HEK293T (cell line): ENCODE measurements around the gene CRHR1.
"Not testable (repeated sequence)": the region's sequence is repeated elsewhere in the genome, so short reads cannot be mapped to it uniquely, and the experiment has no call there.

Source experiments
- CTCF ChIA-PET: fragments of 350-600 bp; formaldehyde crosslinking; extraction: SDS; loops from one replicate; lab custom pipeline; 2021; ENCODE audit warnings: antibody characterized with exemption, inconsistent platforms; lab: Yijun Ruan, JAX
- POLR2A ChIA-PET: fragments of 350-600 bp; formaldehyde crosslinking; extraction: SDS; loops from one replicate; lab custom pipeline; 2020; ENCODE audit warnings: antibody characterized with exemption, inconsistent platforms; lab: Yijun Ruan, JAX
- DNase-seq: peaks from one replicate; pipeline ENCODE4 v3.0.0; 2012; ENCODE audit warnings: mixed read lengths; ENCODE audit errors: extremely low spot score
- ARNT ChIP-seq: fragments of 450-650 bp; IDR thresholded peaks from 2 replicates; pipeline ENCODE4 v1.6.1; 2017; ENCODE audit warnings: mild to moderate bottlenecking
- BHLHE40 ChIP-seq: fragments of 450-650 bp; IDR thresholded peaks from 2 replicates; pipeline ENCODE4 v1.6.1; 2016; ENCODE audit warnings: mild to moderate bottlenecking, moderate library complexity, borderline replicate concordance
- CTBP1 ChIP-seq: fragments of 450-650 bp; IDR thresholded peaks from 2 replicates; pipeline ENCODE4 v1.6.1; 2016; ENCODE audit warnings: borderline replicate concordance
- ELF4 ChIP-seq: fragments of 450-650 bp; IDR thresholded peaks from 2 replicates; pipeline ENCODE4 v1.6.1; 2017; ENCODE audit warnings: antibody characterized with exemption
- FOXA1 ChIP-seq: fragments of 450-650 bp; IDR thresholded peaks from 2 replicates; pipeline ENCODE4 v1.6.1; 2016; ENCODE audit warnings: mild to moderate bottlenecking
- FOXK2 ChIP-seq: fragments of 450-650 bp; IDR thresholded peaks from 2 replicates; pipeline ENCODE4 v1.6.1; 2016; ENCODE audit warnings: mild to moderate bottlenecking
- FOXM1 ChIP-seq: fragments of 450-650 bp; IDR thresholded peaks from 2 replicates; pipeline ENCODE4 v1.6.1; 2017; ENCODE audit warnings: mild to moderate bottlenecking, borderline replicate concordance
- HDGF ChIP-seq: fragments of 450-650 bp; IDR thresholded peaks from 2 replicates; pipeline ENCODE4 v1.6.1; 2017; ENCODE audit warnings: antibody characterized with exemption, borderline replicate concordance
- L3MBTL2 ChIP-seq: fragments of 450-650 bp; conservative IDR thresholded peaks from 2 replicates; pipeline ENCODE4 v1.6.1; 2016; ENCODE audit warnings: mild to moderate bottlenecking
- LEF1 ChIP-seq: fragments of 450-650 bp; IDR thresholded peaks from 2 replicates; pipeline ENCODE4 v1.6.1; 2017; ENCODE audit warnings: mild to moderate bottlenecking, borderline replicate concordance
- NFRKB ChIP-seq: fragments of 450-650 bp; IDR thresholded peaks from 2 replicates; pipeline ENCODE4 v1.6.1; 2016; ENCODE audit warnings: mild to moderate bottlenecking, moderate library complexity
- PKNOX1 ChIP-seq: fragments of 450-650 bp; IDR thresholded peaks from 2 replicates; pipeline ENCODE4 v1.6.1; 2016
- SP1 ChIP-seq: fragments of 450-650 bp; IDR thresholded peaks from 2 replicates; pipeline ENCODE4 v1.6.1; 2017
- SUZ12 ChIP-seq: fragments of 450-650 bp; IDR thresholded peaks from 2 replicates; pipeline ENCODE4 v1.6.1; 2016; ENCODE audit warnings: mild to moderate bottlenecking
- TARDBP ChIP-seq: fragments of 450-650 bp; IDR thresholded peaks from 2 replicates; pipeline ENCODE4 v1.6.1; 2016
- ZNF384 ChIP-seq: fragments of 450-650 bp; IDR thresholded peaks from 2 replicates; pipeline ENCODE4 v1.6.1; 2016

The CRHR1 gene

DNA sequence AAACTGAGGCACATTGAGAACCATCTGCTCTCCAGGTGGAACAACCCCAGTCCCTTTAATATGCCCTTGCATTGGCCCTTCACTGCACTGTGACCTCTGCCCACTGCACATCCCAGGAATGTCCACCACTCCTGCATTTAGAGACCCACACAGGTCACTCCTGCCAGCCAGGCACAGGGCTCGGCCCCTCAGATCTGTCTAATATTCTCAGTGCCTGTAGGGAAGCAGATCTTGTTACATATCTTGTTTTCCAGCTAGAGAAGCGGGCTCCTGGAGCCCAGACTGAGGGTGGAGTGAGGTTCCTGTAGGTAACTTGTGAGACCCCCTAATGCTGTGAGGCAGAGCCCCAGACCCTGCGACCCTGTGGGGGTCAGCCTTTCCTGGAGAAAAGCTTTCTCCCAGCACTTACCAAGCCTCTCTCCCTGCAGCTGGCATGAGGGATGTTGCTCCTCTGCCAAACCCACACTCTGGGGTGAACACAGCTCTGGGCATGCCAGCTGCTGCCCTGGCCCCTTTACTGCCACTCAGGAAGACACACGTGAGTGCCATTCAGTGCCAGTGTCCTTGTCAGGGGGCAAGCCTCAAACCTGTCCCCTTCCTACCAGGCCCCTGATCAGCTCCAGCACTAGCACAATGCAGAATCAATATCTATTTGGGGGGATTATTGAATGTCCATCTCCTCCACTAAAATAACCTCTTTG lies 40.3 kb upstream of the CRHR1 start:
- no peak for DNase-seq
- POLR2A ChIA-PET: no interaction called here
- no peak for TF ChIP-seq SP1
- TF ChIP-seq SUZ12: no peak
- no peak for TF ChIP-seq L3MBTL2
- TF ChIP-seq HDGF: no peak
- no peak for TF ChIP-seq CTBP1
- TF ChIP-seq FOXM1: no peak
- no peak for TF ChIP-seq TARDBP
- no peak for TF ChIP-seq FOXK2
- no peak for TF ChIP-seq FOXA1
- no peak for TF ChIP-seq PKNOX1
- TF ChIP-seq ZNF384: no peak
- no peak for TF ChIP-seq NFRKB
- TF ChIP-seq BHLHE40: no peak
- TF ChIP-seq ARNT: no peak
- TF ChIP-seq LEF1: no peak
- TF ChIP-seq ELF4: no peak
- CTCF ChIA-PET: interaction anchor here (0.5 kb wide), 1 partner anchor 22 kb away, joined by 3 read pairs; no protein-coding TSS in a partner anchor

- POLR2A ChIA-PET, DNase-seq: not testable (repeated sequence)
- CTCF ChIA-PET: interaction anchor here (0.6 to 1.0 kb wide), 2 partner anchors 204 to 257 kb away, joined by 3 read pairs; no protein-coding TSS in a partner anchor
Measured at GRCh38 chr17:45744826-45745225, 39.3 kb upstream of the CRHR1 start.

GRCh38 chr17:45745601-45746494 lies 38.3 kb upstream of the CRHR1 start:
- TF ChIP-seq HDGF: no peak
- no peak for TF ChIP-seq SUZ12
- TF ChIP-seq LEF1: no peak
- no peak for TF ChIP-seq L3MBTL2
- TF ChIP-seq ARNT: no peak
- no peak for TF ChIP-seq ELF4
- no peak for TF ChIP-seq FOXK2
- no peak for TF ChIP-seq ZNF384
- TF ChIP-seq NFRKB: no peak
- no peak for TF ChIP-seq BHLHE40
- TF ChIP-seq FOXM1: no peak
- no peak for TF ChIP-seq CTBP1
- no peak for TF ChIP-seq FOXA1
- TF ChIP-seq SP1: no peak
- CTCF ChIA-PET: interaction anchor here (1.0 kb wide), 1 partner anchor 203 kb away, joined by 3 read pairs; no protein-coding TSS in a partner anchor
- POLR2A ChIA-PET: no interaction called here
- no peak for DNase-seq

- TF ChIP-seq ARNT: no peak
- no peak for TF ChIP-seq LEF1
- TF ChIP-seq ELF4: no peak
- no peak for TF ChIP-seq PKNOX1
- TF ChIP-seq HDGF: no peak
- no peak for TF ChIP-seq FOXM1
- no peak for TF ChIP-seq TARDBP
- no peak for TF ChIP-seq BHLHE40
- TF ChIP-seq CTBP1: no peak
- TF ChIP-seq ZNF384: no peak
- TF ChIP-seq SP1: no peak
- TF ChIP-seq L3MBTL2: no peak
- ChIA-PET CTCF (no interaction called here), POLR2A (no interaction called here)
- no peak for DNase-seq
Measured at GRCh38 chr17:45747911-45748310, 36.2 kb upstream of the CRHR1 start.

DNA sequence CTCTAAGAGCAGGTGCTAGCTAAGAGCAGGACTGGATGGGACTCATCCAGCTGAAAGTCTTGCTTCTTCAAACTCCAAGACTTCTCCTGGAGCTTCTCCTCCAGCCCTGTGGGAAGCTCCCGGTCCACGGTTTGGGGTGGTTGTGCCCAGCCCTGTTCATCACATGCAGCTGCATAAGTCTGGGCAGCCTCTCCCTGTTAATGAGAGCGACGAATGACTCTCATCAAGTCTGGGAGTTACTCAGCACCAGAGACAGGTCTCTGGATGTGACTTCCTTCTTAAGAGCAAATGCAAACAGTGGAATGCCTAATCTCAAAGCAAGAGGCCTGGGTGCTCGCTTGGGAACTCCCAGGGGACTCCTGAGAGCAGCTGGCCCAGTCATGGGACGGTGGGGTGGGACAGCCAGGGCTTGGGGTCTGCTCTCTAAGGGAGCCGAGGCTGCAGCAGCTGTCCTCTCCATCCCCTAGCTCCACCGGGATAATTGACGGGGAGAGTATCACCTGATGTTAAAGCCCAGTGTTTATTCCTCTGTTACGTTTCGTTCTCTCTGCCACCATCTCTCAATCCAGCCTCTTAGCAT lies 35.3 kb upstream of the CRHR1 start:
- ChIA-PET POLR2A (no interaction called here), CTCF (no interaction called here)
- no peak for DNase-seq
- TF ChIP-seq ARNT (no peak), ELF4 (no peak), TARDBP (no peak), ZNF384 (no peak), CTBP1 (no peak), L3MBTL2 (no peak), BHLHE40 (no peak), FOXM1 (no peak), SP1 (no peak), FOXA1 (no peak), HDGF (no peak), FOXK2 (no peak), NFRKB (no peak)

- CTCF ChIA-PET: interaction anchor here (1.3 kb wide), 1 partner anchor 33 kb away, joined by 3 read pairs; no protein-coding TSS in a partner anchor
- TF ChIP-seq FOXK2: no peak
- TF ChIP-seq SP1: no peak
- no peak for TF ChIP-seq ZNF384
- no peak for TF ChIP-seq L3MBTL2
- TF ChIP-seq NFRKB: no peak
- no peak for TF ChIP-seq BHLHE40
- no peak for TF ChIP-seq SUZ12
- no peak for TF ChIP-seq ELF4
- TF ChIP-seq ARNT: no peak
- no peak for TF ChIP-seq HDGF
- no peak for TF ChIP-seq PKNOX1
- no peak for TF ChIP-seq CTBP1
- no peak for TF ChIP-seq FOXA1
- TF ChIP-seq FOXM1: no peak
- no peak for DNase-seq
- POLR2A ChIA-PET: no interaction called here
Measured at GRCh38 chr17:45749831-45750335, 34.2 kb upstream of the CRHR1 start.
